Measurements from ENCODE around the gene SCN10A.

DNA sequence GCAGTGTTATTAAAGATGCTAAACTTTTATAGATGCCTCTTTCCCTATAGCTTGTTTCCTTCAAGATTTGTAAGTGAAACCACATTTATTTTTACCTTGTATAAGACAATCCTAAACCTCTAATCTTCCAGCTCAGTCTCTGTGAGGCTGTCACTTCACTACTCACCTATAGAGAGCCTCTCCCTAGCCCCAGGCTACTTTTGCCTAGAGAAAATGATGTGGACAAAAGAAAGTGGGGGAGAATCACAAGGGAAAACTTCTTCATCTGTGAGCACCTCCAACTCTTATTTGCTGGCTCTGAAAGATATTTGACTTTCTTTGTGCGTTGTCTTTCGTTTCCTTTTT, 91.7 kb downstream of the SCN10A start:
- TF ChIP-seq CTCF (IDR thresholded peaks at IDR 0.05) (no peak), POLR2A (IDR thresholded peaks at IDR 0.05) (no peak), EP300 (IDR thresholded peaks at IDR 0.05) (no peak), POLR2AphosphoS5 (IDR thresholded peaks at IDR 0.05) (no peak)

Data from suprapubic skin (tissue), 4 donors.